PC-9 (cell line): ENCODE results near the gene SERTAD1. TPM values are rescaled to one million over a fixed set of nuclear protein-coding genes. Genes with fewer than 3 reads are reported as not detected.
A peak's percentile ranks its signal among the peaks of the same experiment; 100 is the strongest.

Source experiments
- BruUV-seq: library from RNA; stranded (reverse); fragments of 400-500 nt; replicated peaks from 2 replicates; lab custom pipeline; 2021; lab: Mats Ljungman, UMichigan
- CTCF ChIA-PET: fragments of 300-600 bp; sonication (Branson Sonifier 250); formaldehyde crosslinking; loops from one replicate; lab custom pipeline; 2022; ENCODE audit warnings: antibody characterized with exemption; lab: Charles Lee
- POLR2A ChIA-PET: fragments of 300-600 bp; sonication (Branson Sonifier 250); formaldehyde crosslinking; loops from one replicate; lab custom pipeline; 2022; ENCODE audit warnings: antibody characterized with exemption; ENCODE audit not compliant: unreplicated experiment; lab: Charles Lee
- DNase-seq, 2 experiments: peaks; one replicate each; pipeline versions ENCODE4 v3.0.0 to v3.0.0-alpha.2; 2015 to 2022; ENCODE audit warnings: mixed read lengths in 1 of 2
- H2AFZ ChIP-seq: fragments of 200-600 bp; sonication (generic); 2 replicates; pipeline ENCODE4 v1.8.1; 2017; ENCODE audit warnings: antibody characterized with exemption
- H3F3A ChIP-seq: fragments of 200-600 bp; sonication (generic); 2 replicates; pipeline ENCODE4 v1.8.1; 2017; ENCODE audit warnings: antibody characterized with exemption, mild to moderate bottlenecking, low read depth; ENCODE audit not compliant: insufficient read depth
- H3K27ac ChIP-seq: fragments of 200-600 bp; sonication (generic); 2 replicates; pipeline ENCODE4 v1.6.1; 2016; ENCODE audit warnings: mixed run types
- H3K27me3 ChIP-seq: fragments of 200-600 bp; sonication (generic); 2 replicates; pipeline ENCODE4 v1.6.1; 2016; ENCODE audit warnings: low read depth, mixed run types; ENCODE audit not compliant: insufficient read depth
- H3K36me3 ChIP-seq: fragments of 200-600 bp; sonication (generic); 2 replicates; pipeline ENCODE4 v1.6.1; 2016; ENCODE audit warnings: low read depth, mixed run types
- H3K4me1 ChIP-seq: fragments of 200-600 bp; sonication (generic); replicated peaks from 2 replicates; pipeline ENCODE4 v1.6.1; 2016; ENCODE audit warnings: mixed run types; ENCODE audit not compliant: insufficient read depth
- H3K4me2 ChIP-seq: fragments of 200-600 bp; sonication (generic); 2 replicates; pipeline ENCODE4 v1.6.1; 2017; ENCODE audit warnings: mixed run types
- H3K4me3 ChIP-seq: fragments of 200-600 bp; sonication (generic); 2 replicates; pipeline ENCODE4 v1.6.1; 2016; ENCODE audit warnings: mixed run types
- H3K79me2 ChIP-seq: fragments of 200-600 bp; sonication (generic); 2 replicates; pipeline ENCODE4 v1.6.1; 2017; ENCODE audit warnings: low read depth, mixed run types
- H3K9me2 ChIP-seq: fragments of 200-600 bp; sonication (generic); 2 replicates; pipeline ENCODE4 v1.8.1; 2017; ENCODE audit warnings: mild to moderate bottlenecking; ENCODE audit not compliant: insufficient read depth
- H3K9me3 ChIP-seq: fragments of 200-600 bp; sonication (generic); 2 replicates; pipeline ENCODE4 v1.8.1; 2016; ENCODE audit warnings: low read depth; ENCODE audit not compliant: insufficient read depth
- H4K20me1 ChIP-seq: fragments of 200-600 bp; sonication (generic); 2 replicates; pipeline ENCODE4 v1.8.1; 2017; ENCODE audit not compliant: insufficient read depth
- CTCF ChIP-seq: fragments of 200-600 bp; sonication (generic); conservative IDR thresholded peaks from 2 replicates; pipeline ENCODE4 v1.6.1; 2017; ENCODE audit warnings: mixed run types, antibody characterized with exemption, mild to moderate bottlenecking, moderate library complexity
- EZH2 ChIP-seq: fragments of 200-600 bp; sonication (generic); IDR thresholded peaks from 2 replicates; pipeline ENCODE4 v1.8.0; 2017; ENCODE audit warnings: antibody characterized with exemption, low read depth
- intact Hi-C: fragments of 100-400 bp; cut with micrococcal nuclease; formaldehyde crosslinking; loops from one replicate; pipeline ENCODE4 v1.10.0; 2022; ENCODE audit not compliant: unreplicated experiment
- total RNA-seq: library from RNA; stranded (reverse); gene quantifications from 2 replicates; pipeline ENCODE4 v1.2.3, GENCODE V29; 2021

SERTAD1 gene
- total RNA-seq, 1 experiment from 2014 or later, result 7.8 TPM

GRCh38 chr19:40416918-40417642 is 8.7 kb downstream of the SERTAD1 start:
- intact Hi-C loops, result no loop called here
- CTCF ChIA-PET, result interaction anchor here (0.6 kb wide), 1 partner anchor 77 kb away, joined by 8 read pairs; no protein-coding TSS in a partner anchor
- peak in 1 of 2 experiments; percentile 40 for DNase-seq

DNA sequence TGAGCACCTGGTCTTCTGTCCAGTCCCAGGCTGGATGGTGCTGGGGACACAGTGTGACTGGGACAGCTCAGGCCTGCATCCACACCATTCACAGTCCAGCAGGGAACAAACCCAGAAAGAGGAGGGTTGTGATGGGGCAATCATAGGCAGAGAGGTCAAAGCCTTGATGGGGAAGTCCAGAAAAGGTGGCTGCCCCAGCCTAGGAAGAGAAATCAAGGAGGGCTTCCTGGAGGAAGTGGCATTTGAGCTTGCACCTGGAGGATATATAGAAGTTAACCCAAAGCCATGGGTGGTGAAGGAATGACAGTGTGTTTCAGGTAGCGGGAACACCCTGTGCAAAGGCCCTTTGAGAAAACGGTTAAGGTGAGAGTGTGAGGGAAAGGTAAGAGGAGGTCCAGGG is 10.0 kb downstream of the SERTAD1 start:
- H4K20me1 ChIP-seq, result no peaks in the 10 kb centered on the region
- TF ChIP-seq EZH2 (no peak), CTCF (no peak)
- no TSS peak for BruUV-seq
- no peak overlapping the region for H2AFZ ChIP-seq
- peaks cover 14% of the 10 kb centered on the region for H3F3A ChIP-seq
- H3K9me3 ChIP-seq, result no peaks in the 10 kb centered on the region
- POLR2A ChIA-PET, result no interaction called here
- DNase-seq, result no peak
- H3K27ac ChIP-seq, result no peak overlapping the region
- CTCF ChIA-PET, result interaction anchor here (0.5 kb wide), 1 partner anchor 252 kb away, joined by 6 read pairs; no protein-coding TSS in a partner anchor
- no peaks in the 10 kb centered on the region for H3K9me2 ChIP-seq
- intact Hi-C loops, result no loop called here
- H3K4me1 ChIP-seq, result no peaks in the 10 kb centered on the region; the same call in 1 of the 2 replicates
- no peak overlapping the region for H3K4me3 ChIP-seq
- H3K27me3 ChIP-seq, result no peaks in the 10 kb centered on the region
- no peaks in the 10 kb centered on the region for H3K36me3 ChIP-seq
- H3K4me2 ChIP-seq, result no peak overlapping the region
- no peaks in the 10 kb centered on the region for H3K79me2 ChIP-seq

More at GRCh38 chr19:40416918-40417642, 8.7 kb downstream of the SERTAD1 start:
- Histone ChIP-seq H4K20me1 (no peaks in the 10 kb centered on the region), H3K9me2 (no peaks in the 10 kb centered on the region), H3K4me1 (peaks cover 8% of the 10 kb centered on the region), H3K4me2 (no peak overlapping the region), H2AFZ (no peak overlapping the region), H3K4me3 (no peak overlapping the region), H3K27ac (no peak overlapping the region), H3F3A (peaks cover 18% of the 10 kb centered on the region), H3K27me3 (no peaks in the 10 kb centered on the region), H3K36me3 (no peaks in the 10 kb centered on the region), H3K9me3 (no peaks in the 10 kb centered on the region), H3K79me2 (no peaks in the 10 kb centered on the region)
- no TSS peak for BruUV-seq
- POLR2A ChIA-PET, result interaction anchor here (0.5 kb wide), 1 partner anchor 22 kb away, joined by 5 read pairs; no protein-coding TSS in a partner anchor
- TF ChIP-seq EZH2 (no peak), CTCF (no peak)

DNA sequence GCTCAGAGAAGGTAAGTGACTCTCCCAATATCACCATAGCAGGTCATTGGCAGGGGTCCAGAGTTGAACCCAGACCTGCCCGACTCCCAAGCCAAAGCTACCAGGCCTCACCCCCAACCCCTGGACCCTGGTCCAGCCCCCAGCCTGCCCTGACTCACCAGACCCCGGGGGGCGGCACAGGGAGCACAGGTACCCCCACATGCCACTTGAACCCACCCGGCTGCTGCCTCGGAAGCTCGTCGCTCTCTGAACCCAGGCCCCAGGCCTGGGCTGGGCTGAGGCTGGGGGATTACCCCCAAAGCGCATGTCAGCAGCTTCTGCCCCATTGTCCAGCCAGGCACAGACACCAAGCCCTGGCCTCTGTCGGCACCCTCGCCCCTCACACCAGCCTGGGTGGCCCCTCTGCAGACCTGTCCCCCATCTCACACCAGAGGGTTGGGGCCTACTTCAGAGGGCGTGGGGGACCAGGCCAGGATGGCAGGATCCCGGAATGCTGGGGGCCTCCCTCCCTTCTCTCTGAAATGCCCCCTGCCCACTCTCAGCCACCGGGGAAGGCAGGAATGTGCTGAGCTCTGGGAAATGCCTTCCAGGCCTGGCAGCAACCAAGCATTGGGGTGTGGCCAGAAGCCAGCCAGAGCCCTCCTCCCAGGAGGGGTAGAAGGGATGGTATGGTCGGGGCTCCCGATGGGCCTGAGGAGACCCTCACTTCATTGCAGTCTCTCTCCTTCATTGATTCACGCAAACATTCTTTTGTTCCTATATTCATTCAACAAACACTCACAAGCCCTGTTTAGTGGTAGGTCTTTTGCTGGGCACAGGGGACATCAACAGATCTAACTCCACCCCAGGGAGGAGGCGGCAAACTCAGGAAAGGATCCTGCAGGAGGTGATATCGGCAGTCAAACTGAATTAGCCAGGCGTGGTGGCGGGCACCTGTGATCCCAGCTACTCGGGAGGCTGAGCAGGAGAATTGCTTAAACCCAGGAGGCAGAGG is 11.0 kb downstream of the SERTAD1 start:
- H2AFZ ChIP-seq, result no peak overlapping the region
- POLR2A ChIA-PET, result interaction anchor here (0.6 kb wide), 1 partner anchor 34 kb away, joined by 4 read pairs; no protein-coding TSS in a partner anchor
- no TSS peak for BruUV-seq

More for the DNA sequence above, 11.0 kb downstream of the SERTAD1 start:
- TF ChIP-seq CTCF, result no peak
- TF ChIP-seq EZH2, result no peak
- DNase-seq, result no peak
- Histone ChIP-seq H3K4me3 (no peak overlapping the region), H3F3A (peaks cover 14% of the 10 kb centered on the region), H3K79me2 (no peaks in the 10 kb centered on the region), H3K36me3 (no peaks in the 10 kb centered on the region), H3K9me2 (no peaks in the 10 kb centered on the region), H3K4me2 (no peak overlapping the region), H3K9me3 (no peaks in the 10 kb centered on the region), H4K20me1 (no peaks in the 10 kb centered on the region), H3K27me3 (no peaks in the 10 kb centered on the region), H3K4me1 (no peaks in the 10 kb centered on the region; the same call in 1 of the 2 replicates), H3K27ac (no peak overlapping the region)
- CTCF ChIA-PET, result interaction anchor here (0.5 kb wide), 1 partner anchor 251 kb away, joined by 6 read pairs; no protein-coding TSS in a partner anchor
- intact Hi-C loops, result no loop called here
